ENCODE measurements around the gene DOK5. TPM values are rescaled to one million over a fixed set of nuclear protein-coding genes. Genes with fewer than 3 reads are reported as not detected.

DOK5 gene
- total and polyA plus RNA-seq, 9 donors = 0.24 to 38.3 (median 2.4) TPM; not detected in 1

GRCh38 chr20:54600634-54601033 lies 125.2 kb downstream of the DOK5 start:
- intact Hi-C loops (cut with DNase I) = no loop called here
- no peaks in the 10 kb centered on the region for H3K9me3 ChIP-seq
- no peak overlapping the region for H3K4me3 ChIP-seq
- no peaks in the 10 kb centered on the region for H3K36me3 ChIP-seq
- no peak overlapping the region for H3K27ac ChIP-seq
- TF ChIP-seq EP300 (IDR thresholded peaks at IDR 0.05) = no peak
- TF ChIP-seq CTCF (IDR thresholded peaks at IDR 0.05) = no peak
- no peak for TF ChIP-seq POLR2A (IDR thresholded peaks at IDR 0.05)
- H3K27me3 ChIP-seq = no peaks in the 10 kb centered on the region
- DNase-seq = no peak
- H3K4me1 ChIP-seq (ENCODE audit: insufficient read depth) = no peaks in the 10 kb centered on the region
- 80 to 88% (median 87%) methylated on average over 3 of the region's 3 CpGs for WGBS, 3 donors

GRCh38 chr20:54601831-54602515 lies 126.6 kb downstream of the DOK5 start:
- Histone ChIP-seq H3K36me3 (no peaks in the 10 kb centered on the region), H3K27ac (no peak overlapping the region), H3K4me3 (no peak overlapping the region), H3K9me3 (no peaks in the 10 kb centered on the region), H3K27me3 (no peaks in the 10 kb centered on the region), H3K4me1 (ENCODE audit: insufficient read depth) (no peaks in the 10 kb centered on the region)
- intact Hi-C loops (cut with DNase I) = no loop called here
- WGBS, 3 donors = 73 to 84% (median 82%) methylated on average over 10 of the region's 10 CpGs
- no peak for DNase-seq
- TF ChIP-seq POLR2A (IDR thresholded peaks at IDR 0.05) = no peak
- TF ChIP-seq CTCF (IDR thresholded peaks at IDR 0.05) = no peak
- TF ChIP-seq EP300 (IDR thresholded peaks at IDR 0.05) = no peak

- Histone ChIP-seq H3K27ac (no peak overlapping the region), H3K4me1 (ENCODE audit: insufficient read depth) (no peaks in the 10 kb centered on the region), H3K9me3 (no peaks in the 10 kb centered on the region), H3K36me3 (no peaks in the 10 kb centered on the region), H3K4me3 (no peak overlapping the region), H3K27me3 (no peaks in the 10 kb centered on the region)
- WGBS, 3 donors = 68 to 86% (median 84%) methylated on average over 3 of the region's 3 CpGs
- intact Hi-C loops (cut with DNase I) = no loop called here
- DNase-seq = no peak
- TF ChIP-seq EP300 (IDR thresholded peaks at IDR 0.05) = no peak
- no peak for TF ChIP-seq CTCF (IDR thresholded peaks at IDR 0.05)
- TF ChIP-seq POLR2A (IDR thresholded peaks at IDR 0.05) = no peak
These were observed 129.9 kb downstream of the DOK5 start for GRCh38 chr20:54605319-54605718.

GRCh38 chr20:54606380-54606779 lies 131.0 kb downstream of the DOK5 start:
- Histone ChIP-seq H3K4me3 (no peak overlapping the region), H3K4me1 (ENCODE audit: insufficient read depth) (no peaks in the 10 kb centered on the region), H3K27ac (no peak overlapping the region), H3K27me3 (no peaks in the 10 kb centered on the region), H3K9me3 (no peaks in the 10 kb centered on the region), H3K36me3 (no peaks in the 10 kb centered on the region)
- no peak for DNase-seq
- 66 to 78% (median 74%) methylated on average over 3 of the region's 3 CpGs for WGBS, 3 donors
- intact Hi-C loops (cut with DNase I) = no loop called here
- TF ChIP-seq POLR2A (IDR thresholded peaks at IDR 0.05) (no peak), CTCF (IDR thresholded peaks at IDR 0.05) (no peak), EP300 (IDR thresholded peaks at IDR 0.05) (no peak)

Measured in ovary (tissue), 9 donors.